HG03457 (cell line): ENCODE results near the gene CIPC.

ENCODE experiments used
- ATAC-seq: cut with Tn5 transposase; IDR thresholded peaks from one replicate; pipeline ENCODE4 v1.9.1; 2021; ENCODE audit warnings: moderate number of reproducible peaks; ENCODE audit not compliant: unreplicated experiment

Gene CIPC

DNA sequence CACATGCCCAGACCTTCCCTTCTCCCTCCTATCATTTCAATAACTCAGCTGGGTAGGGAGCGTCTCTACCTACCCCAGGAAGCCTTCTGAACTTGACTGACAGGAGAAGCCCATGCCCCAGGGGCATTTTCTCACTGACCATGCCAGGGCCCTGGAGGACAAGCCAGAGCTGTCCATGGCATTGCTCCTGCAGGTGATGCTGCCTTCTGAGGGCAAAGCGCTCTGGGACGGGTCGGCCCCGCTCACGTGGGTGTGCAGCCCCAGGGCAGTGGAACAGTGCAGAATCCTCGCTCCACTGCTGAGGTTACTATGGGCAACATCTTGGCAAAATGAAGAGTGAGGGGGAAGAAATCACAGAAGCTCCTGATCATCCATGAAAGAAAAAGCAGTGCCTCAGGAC lies 28.5 kb upstream of the CIPC start:
- no peak for ATAC-seq

DNA sequence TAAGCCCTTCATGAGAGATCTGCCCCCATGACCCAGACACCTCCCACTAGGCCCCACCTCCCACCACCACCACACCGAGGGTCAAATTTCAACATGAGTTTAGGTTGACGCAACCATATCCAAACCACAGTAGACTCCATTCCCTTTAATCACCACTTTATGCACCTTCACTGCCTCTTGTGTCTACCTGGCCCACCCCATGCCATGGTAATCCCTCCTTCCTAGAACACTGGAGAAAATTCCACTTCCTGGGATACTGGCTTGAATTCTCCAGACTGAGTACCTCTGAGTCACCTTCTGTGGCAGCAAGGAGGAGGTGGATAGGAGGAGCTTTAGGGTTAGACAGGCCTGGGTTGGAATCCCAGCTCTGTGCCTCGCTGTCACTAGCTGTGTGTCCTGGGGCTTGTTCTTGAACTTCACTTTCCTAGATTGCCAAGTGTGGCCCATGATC lies 26.1 kb upstream of the CIPC start:
- ATAC-seq: no peak

DNA sequence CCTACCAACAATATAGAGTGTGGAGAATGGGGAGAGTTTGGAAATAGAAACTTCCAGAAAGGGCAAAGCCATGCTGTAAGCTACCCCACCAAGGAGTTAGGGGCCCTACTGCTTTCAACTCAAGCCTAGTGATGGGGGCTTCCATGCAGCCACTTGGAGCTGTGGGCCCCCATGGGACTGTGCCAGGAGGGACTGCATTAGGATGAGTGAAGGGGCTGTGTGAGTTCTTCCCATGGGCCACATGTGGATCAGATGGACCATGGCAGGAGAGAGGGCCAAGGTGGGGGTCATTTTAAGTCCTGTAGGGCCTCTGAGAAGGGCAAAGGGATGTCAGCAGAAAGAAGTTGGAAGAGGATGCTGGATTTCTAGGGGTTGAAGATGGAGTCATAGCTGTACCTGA lies 23.1 kb upstream of the CIPC start:
- ATAC-seq: no peak

DNA sequence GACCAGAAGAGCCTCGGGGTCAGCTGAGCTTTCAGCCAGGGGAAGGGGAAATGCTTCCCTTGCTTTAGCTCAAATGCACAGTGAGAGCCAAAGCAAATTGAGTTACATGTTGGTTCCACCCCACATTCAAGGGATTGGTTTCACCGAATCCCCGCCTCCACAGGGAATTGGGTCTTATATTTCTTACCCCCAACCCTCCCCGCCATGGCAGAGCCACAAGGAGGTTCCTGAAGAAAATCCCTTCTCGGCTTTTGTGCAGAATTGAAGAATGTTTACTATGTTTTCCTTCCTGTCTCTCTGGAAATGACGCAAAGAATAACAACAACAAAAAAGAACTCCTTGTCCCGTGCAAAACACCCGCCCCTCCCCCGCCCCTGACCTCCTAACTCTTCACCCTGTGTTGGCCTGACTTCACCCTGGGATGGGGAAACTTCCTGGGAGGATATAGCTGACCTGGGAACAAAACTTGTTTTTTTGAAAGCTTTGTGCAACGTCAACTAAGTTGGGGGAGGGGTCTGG lies 21.9 kb upstream of the CIPC start:
- no peak for ATAC-seq

DNA sequence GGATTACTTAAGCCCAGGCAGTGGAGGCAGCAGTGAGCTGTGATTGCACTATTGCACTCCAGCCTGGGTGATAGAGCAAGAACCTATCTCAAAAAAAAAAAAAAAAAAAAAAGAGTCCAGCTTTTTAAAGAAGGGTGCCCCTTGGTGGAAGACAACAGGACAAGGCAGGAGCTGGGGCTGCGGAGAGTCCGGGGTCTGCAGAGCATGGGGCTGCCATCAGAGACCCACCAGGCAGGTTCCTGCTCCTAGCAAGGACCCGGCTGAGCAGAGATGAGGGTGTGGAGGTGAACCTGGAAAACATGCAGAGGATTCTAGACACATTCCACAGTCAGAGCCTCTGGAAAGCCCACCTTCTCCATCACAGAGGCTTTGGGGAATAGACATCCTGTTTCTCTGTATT lies 21.0 kb upstream of the CIPC start:
- ATAC-seq: no peak

DNA sequence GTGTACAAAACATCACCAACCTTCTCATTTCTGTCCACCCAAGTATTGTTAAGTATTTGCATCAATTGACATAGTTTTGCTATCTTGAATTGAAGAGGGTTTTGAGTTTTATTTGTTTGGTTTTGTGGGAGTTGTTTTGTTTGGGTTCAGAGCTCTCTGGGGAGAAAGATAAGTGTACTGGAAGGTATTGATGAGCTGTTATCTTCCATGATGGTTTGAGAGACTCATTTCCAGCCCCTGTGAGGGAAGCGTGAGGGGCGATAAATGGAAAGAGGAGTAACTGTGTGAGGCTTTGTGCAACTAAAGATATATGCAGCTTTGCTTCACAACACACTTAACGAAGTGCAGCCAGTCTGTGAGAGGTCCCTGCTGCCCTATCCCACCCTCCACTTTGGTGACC lies 15.7 kb upstream of the CIPC start:
- no peak for ATAC-seq

DNA sequence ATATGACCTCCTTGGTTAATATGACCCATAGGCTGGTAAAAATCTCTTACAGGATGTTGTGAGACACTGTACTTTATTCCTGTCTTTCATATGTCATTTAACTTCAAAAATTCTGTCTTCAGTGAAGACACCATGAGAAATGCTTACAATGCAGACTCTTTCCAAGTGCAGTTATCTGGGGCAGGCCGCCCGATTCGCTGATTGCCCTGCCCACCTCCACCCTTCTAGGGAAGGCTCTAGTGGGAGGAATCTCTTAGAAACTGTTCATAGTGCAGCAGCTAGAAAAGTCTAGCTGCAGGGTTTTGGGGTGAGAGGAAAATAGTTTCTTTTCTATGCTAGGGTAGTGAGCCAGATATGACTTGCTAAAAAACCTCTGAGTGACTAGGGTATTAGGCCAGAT lies 15.0 kb upstream of the CIPC start:
- ATAC-seq: no peak

DNA sequence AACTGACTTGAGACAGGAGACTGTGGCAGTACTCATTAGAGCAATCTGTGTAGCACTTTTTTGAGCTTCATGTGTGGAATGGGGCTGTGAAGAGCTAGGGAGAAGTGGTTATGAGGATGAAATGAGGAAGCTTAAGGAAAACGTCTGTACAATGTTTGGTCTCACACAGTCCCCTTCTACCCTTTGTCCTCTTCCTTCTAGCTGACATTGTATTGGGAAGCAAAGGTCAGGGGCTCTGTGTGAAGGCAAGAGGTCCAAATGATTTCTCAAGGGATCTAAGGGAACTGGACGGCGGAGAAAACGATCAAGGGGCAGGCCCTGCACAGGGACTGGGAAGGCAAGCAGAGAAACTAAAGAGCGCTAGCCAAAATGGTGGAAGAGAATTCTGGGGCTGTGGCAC lies 13.1 kb upstream of the CIPC start:
- no peak for ATAC-seq

DNA sequence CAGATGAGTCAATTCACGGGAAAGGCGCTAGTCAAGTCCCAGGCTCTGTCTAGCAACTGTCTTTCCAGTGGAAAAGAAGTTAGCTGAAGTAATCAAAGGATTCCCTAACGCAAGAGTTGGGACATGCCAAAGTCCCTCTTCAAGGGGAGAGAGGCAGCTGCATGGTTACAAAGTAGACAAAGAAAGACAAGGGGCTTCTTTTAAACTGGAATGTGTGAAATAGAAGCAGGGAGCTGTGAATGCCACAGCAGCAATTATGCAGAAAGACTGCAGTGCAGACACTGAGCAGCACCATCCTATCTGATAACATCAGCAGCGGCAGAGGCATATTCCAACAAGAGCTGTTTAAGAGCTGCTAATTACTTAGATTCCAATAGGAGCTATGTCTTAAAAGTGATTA lies 12.5 kb upstream of the CIPC start:
- ATAC-seq: no peak

DNA sequence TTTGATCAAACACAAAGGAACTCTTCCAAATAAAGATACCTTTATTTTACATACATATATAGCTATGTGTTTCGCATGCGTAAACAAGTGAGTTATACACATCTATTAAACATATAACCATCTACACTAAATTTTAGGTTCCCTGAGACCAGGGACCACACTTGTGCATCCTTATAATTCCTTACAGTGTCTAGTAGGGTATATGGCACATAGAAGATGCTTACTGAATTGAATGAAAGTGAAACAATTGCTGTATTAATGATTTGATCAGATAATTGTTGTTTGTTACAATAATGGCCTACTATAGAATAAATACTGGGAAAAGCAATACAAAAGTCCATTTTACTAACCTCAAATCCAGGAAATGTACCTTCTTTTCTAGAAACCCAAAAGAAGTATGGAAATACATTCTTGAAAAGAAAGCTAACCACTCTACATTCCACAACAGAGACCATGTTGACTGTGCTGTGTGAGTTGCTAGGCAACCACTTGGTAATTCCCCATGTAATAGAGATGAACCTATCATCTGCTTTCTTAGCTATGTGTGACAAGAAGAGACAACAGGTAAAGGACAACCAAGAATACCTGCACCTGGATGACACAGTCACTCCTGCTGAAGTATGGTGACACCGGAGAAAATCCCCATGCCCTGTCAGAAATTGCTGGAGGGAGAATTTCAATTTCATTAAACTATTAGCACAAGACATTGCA lies 11.9 kb upstream of the CIPC start:
- ATAC-seq: peak; percentile 44

DNA sequence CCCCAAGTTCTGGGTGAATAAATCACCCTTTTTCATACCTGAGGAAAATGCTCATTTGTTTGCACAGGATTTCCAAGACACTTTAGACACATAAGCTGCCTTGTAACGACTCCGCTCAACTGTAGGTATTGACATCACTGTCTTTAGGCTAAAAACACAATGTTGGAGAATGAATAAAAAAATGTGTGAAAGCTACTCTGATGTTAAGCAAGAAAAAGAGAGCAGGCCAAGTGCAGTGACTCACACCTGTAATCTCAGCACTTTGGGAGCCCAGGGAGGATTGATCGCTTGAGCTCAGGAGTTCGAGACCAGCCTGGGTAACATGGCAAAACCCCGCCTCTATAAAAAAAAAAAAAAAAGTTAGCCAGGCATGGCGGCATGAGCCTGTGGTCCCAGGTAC lies 11.1 kb upstream of the CIPC start:
- ATAC-seq: no peak

DNA sequence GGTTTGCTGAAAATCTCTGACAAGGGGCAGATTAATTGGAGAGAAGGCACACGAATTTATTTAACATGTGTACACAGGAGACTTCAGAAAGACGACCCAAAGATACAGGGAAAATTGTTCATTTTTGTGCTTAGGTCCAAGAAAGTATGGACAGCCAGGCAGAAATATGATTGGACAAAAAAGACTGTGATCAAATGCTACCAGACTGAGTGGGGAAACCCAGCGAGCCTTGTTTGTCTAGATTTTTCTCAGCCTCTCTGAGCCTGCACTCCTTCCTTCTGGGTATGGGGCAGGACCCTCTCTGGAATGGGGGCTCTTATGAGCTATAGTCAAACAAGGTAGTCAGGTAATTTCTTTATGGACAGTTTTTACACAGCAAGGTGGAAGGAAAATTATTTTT lies 10.4 kb upstream of the CIPC start:
- ATAC-seq: no peak

DNA sequence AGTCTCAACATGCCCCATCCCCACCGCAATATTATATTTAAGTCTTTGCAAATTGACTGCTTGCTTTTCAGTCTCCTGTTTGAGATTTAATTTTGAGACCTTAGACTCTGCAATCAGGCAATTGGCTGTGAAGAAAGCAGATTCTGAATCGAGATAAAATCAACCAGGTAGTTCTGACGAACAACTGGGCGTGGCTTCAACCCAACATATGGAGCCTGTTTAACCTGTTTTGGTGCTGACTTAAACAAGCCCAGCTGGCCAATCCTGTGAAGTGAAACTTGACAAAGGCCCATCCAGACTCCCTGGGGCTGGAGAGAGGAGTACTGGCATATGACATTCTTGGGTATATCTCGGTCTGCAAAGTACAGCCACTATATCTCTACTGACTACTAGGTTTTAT lies 9.8 kb upstream of the CIPC start:
- no peak for ATAC-seq

DNA sequence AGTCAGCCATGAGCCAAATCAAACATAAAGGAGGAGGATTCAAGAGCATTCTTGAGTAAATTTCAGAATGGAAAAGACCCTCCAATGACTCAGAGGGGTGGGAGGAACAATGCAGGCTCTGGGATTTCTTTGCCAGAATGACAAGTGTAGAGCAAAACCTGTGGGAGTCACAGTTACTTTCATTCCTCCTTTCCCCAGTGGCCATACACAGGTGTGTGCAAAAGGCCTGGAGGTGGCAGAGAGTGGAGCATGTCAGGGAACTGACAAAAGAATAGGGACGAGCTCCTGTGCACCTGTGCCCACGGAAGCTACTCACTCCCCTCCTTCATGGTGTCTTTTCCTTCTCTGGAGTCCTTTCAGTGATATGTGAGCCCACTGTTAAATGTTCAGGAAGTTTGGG lies 9.4 kb upstream of the CIPC start:
- ATAC-seq: no peak

DNA sequence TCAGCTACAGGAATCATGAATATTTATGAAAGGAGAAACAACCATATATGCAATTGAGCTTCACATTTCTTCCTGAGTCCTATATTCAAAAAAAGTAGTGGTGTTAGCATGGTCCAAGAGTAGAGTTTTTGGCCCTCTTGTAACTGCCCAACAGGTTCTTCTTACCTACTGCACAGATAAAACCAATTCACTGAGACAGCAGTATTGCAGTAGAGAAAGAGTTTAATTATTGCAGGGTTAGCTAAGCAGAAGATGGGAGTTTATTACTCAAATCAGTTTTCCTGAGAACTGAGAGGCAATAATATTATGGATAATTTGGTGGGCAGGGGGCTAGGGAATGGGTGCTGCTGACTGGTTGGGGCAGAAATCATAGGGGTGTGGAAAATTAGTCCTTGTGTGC lies 6.5 kb upstream of the CIPC start:
- no peak for ATAC-seq

DNA sequence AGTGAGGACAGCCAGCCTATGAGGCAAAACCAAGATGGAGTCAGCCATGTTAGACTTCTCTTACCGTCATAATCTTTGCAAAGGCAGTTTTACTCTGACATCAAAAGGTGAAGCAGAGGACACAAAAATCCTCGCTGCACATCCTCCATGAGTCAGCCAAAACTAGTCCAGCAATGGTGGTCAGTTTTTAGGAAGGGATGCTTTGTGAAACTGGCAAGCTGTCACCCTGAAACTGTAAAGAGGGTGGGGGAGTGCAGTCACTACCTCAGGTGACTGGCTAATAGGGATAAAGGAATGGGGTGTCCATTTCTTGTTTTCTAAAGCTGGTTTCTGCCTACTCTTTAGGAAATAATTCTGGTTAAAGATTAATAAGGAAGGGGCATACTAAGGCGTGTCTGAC lies 5.4 kb upstream of the CIPC start:
- no peak for ATAC-seq

DNA sequence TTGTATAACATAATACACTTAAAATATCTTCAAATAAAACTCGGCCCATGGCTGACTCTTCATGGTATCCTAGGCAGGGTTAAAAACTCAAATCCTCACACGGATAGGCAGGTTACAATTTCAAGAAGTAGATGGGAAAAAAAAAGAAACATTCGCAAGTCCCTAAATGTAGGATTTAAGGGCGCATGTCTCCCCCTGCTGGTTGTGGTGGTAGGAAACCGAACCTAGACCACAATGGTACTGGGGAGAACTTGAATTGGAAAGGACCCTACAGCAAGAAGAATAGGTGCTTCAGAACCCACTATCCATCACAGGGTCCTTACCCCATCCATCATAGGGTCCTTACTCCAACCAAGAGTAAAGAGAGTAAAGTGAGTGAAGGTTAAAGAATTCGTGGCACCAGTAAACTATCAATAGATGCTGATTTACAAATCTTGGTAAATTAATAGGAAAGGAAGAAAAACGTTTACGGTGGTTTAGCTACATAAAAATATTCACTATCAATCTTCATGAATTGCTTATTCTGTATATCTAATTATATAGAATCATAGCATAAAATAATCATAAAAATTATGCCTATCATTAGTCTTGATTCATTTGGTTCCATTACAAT lies 3.3 kb upstream of the CIPC start:
- ATAC-seq: no peak

DNA sequence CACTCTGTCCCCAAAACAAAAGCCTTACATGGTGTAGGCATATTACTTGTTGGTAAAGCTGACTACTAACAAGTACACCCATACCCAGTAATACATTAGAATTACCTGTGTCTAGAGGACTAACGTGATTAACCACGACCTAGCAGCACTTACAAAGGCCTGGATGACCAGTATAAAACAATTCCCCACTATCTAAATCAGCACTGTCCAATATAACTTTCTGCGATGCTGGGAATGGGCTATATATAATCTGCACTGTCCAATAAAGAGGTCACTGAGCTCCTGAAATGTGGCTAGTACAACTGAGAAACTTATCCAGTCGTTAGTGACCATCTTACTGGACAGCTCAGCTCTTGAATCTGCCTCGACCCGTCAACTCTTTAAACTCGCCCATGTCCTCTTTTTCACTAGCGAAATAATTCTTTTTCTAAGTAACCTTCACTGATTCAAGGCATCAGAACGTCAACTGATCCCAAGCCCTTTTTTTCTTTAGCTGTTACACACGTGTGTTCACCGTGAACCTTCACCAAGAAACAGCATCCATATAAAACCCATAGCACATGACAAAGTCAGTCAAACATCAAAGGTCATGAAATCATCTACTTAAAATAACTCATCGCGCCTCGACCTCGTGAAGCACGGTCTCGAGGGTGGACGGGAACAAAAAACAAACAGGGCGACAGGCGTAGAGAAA lies 905 bp upstream of the CIPC start:
- no peak for ATAC-seq

DNA sequence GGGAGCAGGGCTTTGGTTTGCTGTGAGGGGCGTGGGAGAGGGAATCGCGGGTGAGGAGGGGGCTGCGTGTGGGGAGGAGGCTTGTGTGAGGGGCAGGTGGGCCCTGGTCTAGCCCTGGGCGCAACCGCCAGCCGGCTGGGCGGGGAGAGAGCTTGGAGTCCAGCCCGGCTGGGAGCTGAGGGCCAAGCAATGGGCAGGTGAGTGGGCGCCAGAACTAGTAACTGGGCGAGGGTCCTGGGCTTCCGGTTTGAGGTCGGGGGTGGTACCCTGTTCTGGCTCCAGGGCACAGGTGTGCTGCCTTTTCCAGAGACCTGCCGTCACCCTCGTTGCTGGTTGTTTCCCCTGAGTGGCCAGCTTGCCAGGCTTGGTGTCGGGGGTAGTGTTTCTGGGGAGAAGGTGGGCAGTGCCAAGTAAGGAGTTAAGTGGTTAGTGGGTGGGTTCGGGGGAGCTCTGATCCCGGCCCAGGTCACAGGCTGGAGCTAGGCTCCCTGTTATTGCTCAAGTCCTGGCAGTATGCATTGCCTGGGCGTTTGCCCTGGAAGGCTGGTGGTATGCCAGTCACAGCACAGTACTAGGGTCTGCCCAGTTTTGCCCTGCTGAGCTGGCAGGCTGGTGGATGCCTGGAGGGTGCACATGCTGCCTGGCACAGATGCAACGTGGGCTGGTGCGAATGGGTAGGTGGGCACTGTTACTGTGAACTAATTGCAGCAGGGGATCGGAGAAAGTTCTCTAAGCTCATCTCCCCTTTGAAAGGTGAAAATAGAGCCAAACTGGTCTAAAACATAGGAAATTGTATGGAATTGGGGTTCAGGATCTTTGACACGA lies 683 bp downstream of the CIPC start:
- no peak for ATAC-seq

DNA sequence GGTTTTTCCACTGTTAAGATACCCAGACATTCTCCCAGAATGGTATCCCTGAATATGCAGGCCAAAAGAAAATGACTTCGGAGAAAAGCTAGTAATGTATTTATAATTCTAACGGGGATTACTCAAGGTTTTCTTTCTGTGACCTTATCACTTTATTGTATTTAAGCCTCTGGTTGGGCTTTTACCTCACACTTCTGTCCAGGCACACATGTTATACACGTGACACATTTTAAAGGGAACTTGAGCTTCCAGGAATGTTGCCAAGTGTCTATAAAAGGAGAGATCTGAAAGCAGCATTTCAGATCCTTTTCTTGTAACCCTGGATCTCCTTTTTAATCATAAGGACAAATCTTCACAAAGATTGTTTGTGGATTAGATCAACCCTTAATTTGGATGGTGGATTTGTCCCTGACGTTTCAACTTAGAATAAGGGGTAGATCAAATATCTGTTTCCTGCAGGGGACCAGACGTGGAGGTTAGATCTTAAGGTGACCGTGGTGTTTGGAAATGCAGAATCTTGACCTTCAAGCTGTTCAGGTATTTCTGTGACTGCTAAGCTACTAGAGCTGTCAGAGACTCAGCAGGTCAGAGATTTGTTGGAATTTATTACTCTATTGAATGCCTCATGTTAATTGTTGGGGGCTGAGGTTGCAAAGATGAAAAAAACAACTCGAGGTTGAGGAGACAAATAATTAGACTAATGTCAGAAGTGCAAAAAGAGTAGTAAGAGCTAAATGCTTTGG lies 1.5 kb downstream of the CIPC start:
- no peak for ATAC-seq

DNA sequence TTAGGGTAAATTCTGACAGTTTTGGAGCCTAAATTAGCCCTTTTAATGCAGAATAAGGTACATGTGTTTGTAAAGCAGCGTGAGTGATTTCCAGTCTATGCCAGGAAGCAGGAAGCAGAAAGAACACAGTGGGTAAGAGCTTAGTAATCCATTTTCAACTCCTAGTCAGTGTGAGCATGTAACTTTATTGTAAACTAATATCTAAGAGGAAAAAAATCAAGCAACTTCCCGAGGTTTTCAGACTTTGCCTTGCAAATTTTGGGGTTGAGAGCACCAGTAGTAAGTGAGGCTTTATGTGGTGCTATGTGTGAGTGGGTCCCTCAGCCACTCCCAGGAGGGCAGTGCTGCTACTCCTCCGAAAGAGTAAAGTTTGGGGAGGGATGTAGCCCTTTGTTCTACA lies 2.9 kb downstream of the CIPC start:
- no peak for ATAC-seq
